Nephron progenitor cell (in vitro differentiated cells): Measurements from ENCODE around the gene METTL8.

ENCODE experiments used
- DNase-seq: peaks from one replicate; pipeline ENCODE4 v3.0.0; 2021
- H3K27ac Mint-ChIP-seq: 2 replicates; pipeline ENCODE4 v1.8.0; 2021; ENCODE audit warnings: mild to moderate bottlenecking, moderate library complexity, mixed read lengths
- H3K27me3 Mint-ChIP-seq: 2 replicates; pipeline ENCODE4 v1.8.0; 2021; ENCODE audit warnings: mild to moderate bottlenecking, low read depth, mixed read lengths; ENCODE audit not compliant: poor library complexity
- H3K36me3 Mint-ChIP-seq: 2 replicates; pipeline ENCODE4 v1.8.0; 2021; ENCODE audit warnings: low read depth, mixed read lengths
- H3K4me1 Mint-ChIP-seq: 2 replicates; pipeline ENCODE4 v1.8.0; 2021; ENCODE audit warnings: mixed read lengths
- H3K4me3 Mint-ChIP-seq: 2 replicates; pipeline ENCODE4 v1.8.0; 2021; ENCODE audit warnings: mild to moderate bottlenecking, moderate library complexity, mixed read lengths
- H3K9me3 Mint-ChIP-seq: 2 replicates; pipeline ENCODE4 v1.8.0; 2021; ENCODE audit warnings: mild to moderate bottlenecking, moderate library complexity, mixed read lengths
- CTCF ChIP-seq: fragments of 200-600 bp; sonication (generic); IDR thresholded peaks from 2 replicates; pipeline ENCODE4 v1.5.0; 2021; ENCODE audit warnings: antibody characterized with exemption

METTL8 gene

GRCh38 chr2:171342067-171342413, 91.8 kb downstream of the METTL8 start:
- TF ChIP-seq CTCF = no peak
- Mint-ChIP-seq H3K4me1 (no peaks in the 10 kb centered on the region), H3K4me3 (no peak overlapping the region), H3K36me3 (peaks cover 7% of the 10 kb centered on the region), H3K27me3 (peaks cover 2% of the 10 kb centered on the region), H3K9me3 (no peaks in the 10 kb centered on the region), H3K27ac (no peak overlapping the region)
- no peak for DNase-seq

- DNase-seq = no peak
- no peaks in the 10 kb centered on the region for H3K4me1 Mint-ChIP-seq
- no peak for TF ChIP-seq CTCF
- H3K9me3 Mint-ChIP-seq = no peaks in the 10 kb centered on the region
- H3K27me3 Mint-ChIP-seq = peaks cover 2% of the 10 kb centered on the region
- H3K27ac Mint-ChIP-seq = no peak overlapping the region
- H3K36me3 Mint-ChIP-seq = peaks cover 9% of the 10 kb centered on the region
- H3K4me3 Mint-ChIP-seq = no peak overlapping the region
Observed at GRCh38 chr2:171341394-171342066, 92.3 kb downstream of the METTL8 start.

- Mint-ChIP-seq H3K36me3 (peaks cover 9% of the 10 kb centered on the region), H3K27ac (no peak overlapping the region), H3K4me3 (no peak overlapping the region), H3K9me3 (no peaks in the 10 kb centered on the region), H3K4me1 (no peaks in the 10 kb centered on the region), H3K27me3 (no peaks in the 10 kb centered on the region)
- DNase-seq = no peak
- no peak for TF ChIP-seq CTCF
Observed at GRCh38 chr2:171334946-171335345, 98.8 kb downstream of the METTL8 start.

GRCh38 chr2:171334171-171334570, 99.6 kb downstream of the METTL8 start:
- no peak for TF ChIP-seq CTCF
- no peak for DNase-seq
- H3K4me1 Mint-ChIP-seq = no peaks in the 10 kb centered on the region
- H3K36me3 Mint-ChIP-seq = peaks cover 9% of the 10 kb centered on the region
- no peaks in the 10 kb centered on the region for H3K9me3 Mint-ChIP-seq
- no peak overlapping the region for H3K4me3 Mint-ChIP-seq
- H3K27ac Mint-ChIP-seq = no peak overlapping the region
- no peaks in the 10 kb centered on the region for H3K27me3 Mint-ChIP-seq

GRCh38 chr2:171330155-171330956, 103.4 kb downstream of the METTL8 start:
- Mint-ChIP-seq H3K36me3 (no peaks in the 10 kb centered on the region), H3K9me3 (no peaks in the 10 kb centered on the region), H3K27ac (no peak overlapping the region), H3K4me1 (no peaks in the 10 kb centered on the region), H3K27me3 (no peaks in the 10 kb centered on the region), H3K4me3 (no peak overlapping the region)
- no peak for DNase-seq
- TF ChIP-seq CTCF = no peak
